ENCODE measurements around the gene GPC1. TPM values are rescaled to one million over a fixed set of nuclear protein-coding genes. Genes with fewer than 3 reads are reported as not detected.

Gene GPC1
- total and polyA plus RNA-seq, 2 experiments from 2014 or later = 9.0 to 46.2 TPM

- Histone ChIP-seq H3K27ac (ENCODE audit: low read depth) (no peak overlapping the region), H3K4me2 (no peak overlapping the region), H3K27me3 (ENCODE audit: insufficient read depth) (peaks cover 17% of the 10 kb centered on the region), H3K79me2 (replicated peaks; ENCODE audit: insufficient read depth) (no peaks in the 10 kb centered on the region), H3K9me2 (ENCODE audit: insufficient read depth) (no peaks in the 10 kb centered on the region), H3K36me3 (ENCODE audit: insufficient read depth) (no peaks in the 10 kb centered on the region), H3F3A (replicated peaks; ENCODE audit: low read depth) (no peaks in the 10 kb centered on the region), H2AFZ (no peak overlapping the region), H3K4me3 (no peak overlapping the region), H3K4me1 (ENCODE audit: insufficient read depth) (peaks cover 7% of the 10 kb centered on the region), H4K20me1 (replicated peaks; ENCODE audit: insufficient read depth) (no peaks in the 10 kb centered on the region)
- no peak overlapping the region for H3K27ac Mint-ChIP-seq
- H3K9me3 Mint-ChIP-seq = peaks cover 7% of the 10 kb centered on the region
- ATAC-seq (no peak), DNase-seq (ENCODE audit: low spot score) (no peak)
- TF ChIP-seq ZNF114 (CRISPR knock-in tag; IDR thresholded peaks at IDR 0.05) = no peak
- no peak for TF ChIP-seq NANOG (IDR thresholded peaks at IDR 0.05; ENCODE audit: borderline replicate concordance)
- no peak for TF ChIP-seq STAT1 (IDR thresholded peaks at IDR 0.05; ENCODE audit: unreplicated experiment)
- TF ChIP-seq POLR2AphosphoS5 (IDR thresholded peaks at IDR 0.05; ENCODE audit: low read depth) = no peak
- no peak for TF ChIP-seq REST (IDR thresholded peaks at IDR 0.05; ENCODE audit: unreplicated experiment)
- no peak for TF ChIP-seq JUNB (IDR thresholded peaks at IDR 0.05; ENCODE audit: unreplicated experiment)
- no peak for TF ChIP-seq ZNF462 (CRISPR knock-in tag; IDR thresholded peaks at IDR 0.05)
- TF ChIP-seq EZH2phosphoT487 (IDR thresholded peaks at IDR 0.05; ENCODE audit: unreplicated experiment) = no peak
- H3K36me3 Mint-ChIP-seq (ENCODE audit: low read depth) = peaks cover 6% of the 10 kb centered on the region
- H3K4me1 Mint-ChIP-seq = peaks cover 19% of the 10 kb centered on the region
- H3K4me3 Mint-ChIP-seq = no peak overlapping the region
- H3K27me3 Mint-ChIP-seq (ENCODE audit: insufficient read depth, low read depth, poor library complexity) = peaks cover 32% of the 10 kb centered on the region
These were observed 81.9 kb downstream of the GPC1 start for GRCh38 chr2:240517342-240517741.

MicroRNA genes within 50 kb of the gene (microRNA counts, 767-probe panel; counts per million panel counts)
- microRNA hsa-miR-149-5p = 2,767 counts per million, percentile 5 among the panel's probes with 10 or more counts

Small RNA genes lying within 50 kb of the gene (microRNA-seq; reads per million reads assigned to microRNA genes)
- 295 reads per million, percentile 78 among the genes with 10 or more reads in this experiment for gene MIR149

Small RNA genes lying within 50 kb of the gene (small RNA-seq; reads per million reads assigned to genes)
- gene MIR149 (ENCODE audit: low replicate concordance) = 2.1 reads per million, percentile 82 among the genes with 10 or more reads in this experiment

Other genes with a start within 250 kb of the GPC1 start
- 8.9 and 9.0 TPM in 2 replicates for gene ANKMY1, start 122.3 kb downstream of the GPC1 start, total RNA-seq (2014; rRNA removed; shearing (Covaris generic))
- 2.3 TPM in 2 replicates for gene ANKMY1, start 122.3 kb downstream of the GPC1 start, polyA plus RNA-seq (2016; fragmentation: Nextera tagmentation; extraction: Ambion mirVana)
- 1.0 and 2.7 TPM in 2 replicates for gene DUSP28, start 124.7 kb downstream of the GPC1 start, total RNA-seq (2014; rRNA removed; shearing (Covaris generic))
- gene DUSP28, start 124.7 kb downstream of the GPC1 start, polyA plus RNA-seq (2016; fragmentation: Nextera tagmentation; extraction: Ambion mirVana) = 4.3 and 4.8 TPM in 2 replicates
- 21.0 and 28.4 TPM in 2 replicates for gene RNPEPL1, start 132.8 kb downstream of the GPC1 start, total RNA-seq (2014; rRNA removed; shearing (Covaris generic))
- 5.5 and 6.0 TPM in 2 replicates for gene RNPEPL1, start 132.8 kb downstream of the GPC1 start, polyA plus RNA-seq (2016; fragmentation: Nextera tagmentation; extraction: Ambion mirVana)
- 47.0 and 59.8 TPM in 2 replicates for gene CAPN10, start 151.1 kb downstream of the GPC1 start, total RNA-seq (2014; rRNA removed; shearing (Covaris generic))
- gene CAPN10, start 151.1 kb downstream of the GPC1 start, polyA plus RNA-seq (2016; fragmentation: Nextera tagmentation; extraction: Ambion mirVana) = 30.2 and 31.7 TPM in 2 replicates
- 0.39 TPM in 1 of 2 replicates, not detected in the other for gene GPR35, start 189.8 kb downstream of the GPC1 start, total RNA-seq (2014; rRNA removed; shearing (Covaris generic))
- 0.21 TPM in 1 of 2 replicates, not detected in the other for gene GPR35, start 189.8 kb downstream of the GPC1 start, polyA plus RNA-seq (2016; fragmentation: Nextera tagmentation; extraction: Ambion mirVana)
- not detected in 2 replicates for gene AQP12B, start 247.2 kb downstream of the GPC1 start, total RNA-seq (2014; rRNA removed; shearing (Covaris generic))
- not detected in 2 replicates for gene AQP12B, start 247.2 kb downstream of the GPC1 start, polyA plus RNA-seq (2016; fragmentation: Nextera tagmentation; extraction: Ambion mirVana)